Stimulated activated memory B cell treated with anti-CD40 and anti-IgM and Interleukin-4, amounts not matched to agents 10 μg/mL and 1 μg/mL and 100 μg/mL, for 72 hours (primary cell): ENCODE data around the gene COLEC12.
"Not testable (repeated sequence)": the region's sequence is repeated elsewhere in the genome, so short reads cannot be mapped to it uniquely, and the experiment has no call there.

ENCODE experiments used
- ATAC-seq: fragments of 150-1000 bp; cut with Tn5 transposase; 2 replicates; pipeline ENCODE4 v1.10.0; 2021
- H3K27ac Mint-ChIP-seq: one replicate; pipeline ENCODE4 v1.8.0; 2022; ENCODE audit warnings: mild to moderate bottlenecking, mixed read lengths
- H3K27me3 Mint-ChIP-seq: one replicate; pipeline ENCODE4 v1.8.0; 2022; ENCODE audit warnings: mixed read lengths
- H3K36me3 Mint-ChIP-seq: one replicate; pipeline ENCODE4 v1.8.0; 2022; ENCODE audit warnings: mixed read lengths
- H3K4me1 Mint-ChIP-seq: one replicate; pipeline ENCODE4 v1.8.0; 2022; ENCODE audit warnings: mixed read lengths
- H3K4me3 Mint-ChIP-seq: one replicate; pipeline ENCODE4 v1.8.0; 2022; ENCODE audit warnings: mild to moderate bottlenecking, moderate library complexity, mixed read lengths
- H3K9me3 Mint-ChIP-seq: one replicate; pipeline ENCODE4 v1.8.0; 2022; ENCODE audit warnings: mixed read lengths

The COLEC12 gene

GRCh38 chr18:421247-422155, 79.0 kb downstream of the COLEC12 start:
- Mint-ChIP-seq H3K27me3 (no peaks in the 10 kb centered on the region), H3K4me3 (no peak overlapping the region), H3K4me1 (no peaks in the 10 kb centered on the region), H3K36me3 (no peaks in the 10 kb centered on the region), H3K27ac (no peak overlapping the region), H3K9me3 (no peaks in the 10 kb centered on the region)
- no peak for ATAC-seq

GRCh38 chr18:420661-421246, 79.7 kb downstream of the COLEC12 start:
- Mint-ChIP-seq H3K4me3 (no peak overlapping the region), H3K9me3 (no peaks in the 10 kb centered on the region), H3K27ac (no peak overlapping the region), H3K36me3 (no peaks in the 10 kb centered on the region), H3K4me1 (no peaks in the 10 kb centered on the region), H3K27me3 (no peaks in the 10 kb centered on the region)
- ATAC-seq = no peak

GRCh38 chr18:419541-420175, 80.8 kb downstream of the COLEC12 start:
- Mint-ChIP-seq H3K4me1 (no peaks in the 10 kb centered on the region), H3K4me3 (no peak overlapping the region), H3K9me3 (no peaks in the 10 kb centered on the region), H3K36me3 (no peaks in the 10 kb centered on the region), H3K27me3 (no peaks in the 10 kb centered on the region), H3K27ac (no peak overlapping the region)
- ATAC-seq = no peak

- ATAC-seq = no peak
- no peaks in the 10 kb centered on the region for H3K4me1 Mint-ChIP-seq
- H3K27ac Mint-ChIP-seq = no peak overlapping the region
- no peaks in the 10 kb centered on the region for H3K36me3 Mint-ChIP-seq
- H3K9me3 Mint-ChIP-seq = peaks cover 7% of the 10 kb centered on the region
- H3K4me3 Mint-ChIP-seq = no peak overlapping the region
- H3K27me3 Mint-ChIP-seq = no peaks in the 10 kb centered on the region
Measured at GRCh38 chr18:417495-417894, 83.0 kb downstream of the COLEC12 start.

- ATAC-seq = no peak
- H3K4me3 Mint-ChIP-seq = no peak overlapping the region
- peaks cover 7% of the 10 kb centered on the region for H3K9me3 Mint-ChIP-seq
- no peaks in the 10 kb centered on the region for H3K36me3 Mint-ChIP-seq
- no peaks in the 10 kb centered on the region for H3K4me1 Mint-ChIP-seq
- H3K27me3 Mint-ChIP-seq = no peaks in the 10 kb centered on the region
- no peak overlapping the region for H3K27ac Mint-ChIP-seq
Measured at GRCh38 chr18:416930-417329, 83.6 kb downstream of the COLEC12 start.

GRCh38 chr18:415617-416612, 84.6 kb downstream of the COLEC12 start:
- ATAC-seq = no peak
- H3K27ac Mint-ChIP-seq = no peak overlapping the region
- no peaks in the 10 kb centered on the region for H3K36me3 Mint-ChIP-seq
- no peaks in the 10 kb centered on the region for H3K4me1 Mint-ChIP-seq
- H3K4me3 Mint-ChIP-seq = no peak overlapping the region
- H3K9me3 Mint-ChIP-seq = peaks cover 12% of the 10 kb centered on the region
- H3K27me3 Mint-ChIP-seq = no peaks in the 10 kb centered on the region

- no peak overlapping the region for H3K4me3 Mint-ChIP-seq
- no peak overlapping the region for H3K27ac Mint-ChIP-seq
- no peak for ATAC-seq
- H3K27me3 Mint-ChIP-seq = no peaks in the 10 kb centered on the region
- peaks cover 12% of the 10 kb centered on the region for H3K9me3 Mint-ChIP-seq
- H3K36me3 Mint-ChIP-seq = no peaks in the 10 kb centered on the region
- no peaks in the 10 kb centered on the region for H3K4me1 Mint-ChIP-seq
Measured at GRCh38 chr18:415047-415446, 85.5 kb downstream of the COLEC12 start.

- H3K4me3 Mint-ChIP-seq = no peak overlapping the region
- H3K4me1 Mint-ChIP-seq = no peaks in the 10 kb centered on the region
- ATAC-seq = no peak
- no peaks in the 10 kb centered on the region for H3K36me3 Mint-ChIP-seq
- peaks cover 12% of the 10 kb centered on the region for H3K9me3 Mint-ChIP-seq
- H3K27me3 Mint-ChIP-seq = no peaks in the 10 kb centered on the region
- H3K27ac Mint-ChIP-seq = no peak overlapping the region
Measured at GRCh38 chr18:413233-413632, 87.3 kb downstream of the COLEC12 start.

- peaks cover 15% of the 10 kb centered on the region for H3K9me3 Mint-ChIP-seq
- peaks cover 13% of the 10 kb centered on the region for H3K27me3 Mint-ChIP-seq
- H3K4me1 Mint-ChIP-seq = no peaks in the 10 kb centered on the region
- H3K4me3 Mint-ChIP-seq = no peak overlapping the region
- H3K36me3 Mint-ChIP-seq = no peaks in the 10 kb centered on the region
- H3K27ac Mint-ChIP-seq = no peak overlapping the region
- no peak for ATAC-seq
Measured at GRCh38 chr18:410047-410455, 90.5 kb downstream of the COLEC12 start.

GRCh38 chr18:408367-408766, 92.1 kb downstream of the COLEC12 start:
- H3K27me3 Mint-ChIP-seq = peaks cover 13% of the 10 kb centered on the region
- H3K4me1 Mint-ChIP-seq = no peaks in the 10 kb centered on the region
- H3K9me3 Mint-ChIP-seq = peaks cover 15% of the 10 kb centered on the region
- no peaks in the 10 kb centered on the region for H3K36me3 Mint-ChIP-seq
- H3K4me3 Mint-ChIP-seq = no peak overlapping the region
- no peak for ATAC-seq
- no peak overlapping the region for H3K27ac Mint-ChIP-seq

GRCh38 chr18:407626-408224, 92.8 kb downstream of the COLEC12 start:
- peaks cover 13% of the 10 kb centered on the region for H3K27me3 Mint-ChIP-seq
- H3K4me1 Mint-ChIP-seq = no peaks in the 10 kb centered on the region
- H3K9me3 Mint-ChIP-seq = peaks cover 12% of the 10 kb centered on the region
- H3K27ac Mint-ChIP-seq = no peak overlapping the region
- no peak overlapping the region for H3K4me3 Mint-ChIP-seq
- no peaks in the 10 kb centered on the region for H3K36me3 Mint-ChIP-seq
- no peak for ATAC-seq

- H3K27ac Mint-ChIP-seq = no peak overlapping the region
- H3K27me3 Mint-ChIP-seq = peaks cover 13% of the 10 kb centered on the region
- peaks cover 12% of the 10 kb centered on the region for H3K9me3 Mint-ChIP-seq
- H3K4me3 Mint-ChIP-seq = no peak overlapping the region
- H3K4me1 Mint-ChIP-seq = no peaks in the 10 kb centered on the region
- H3K36me3 Mint-ChIP-seq = no peaks in the 10 kb centered on the region
- ATAC-seq = no peak
Measured at GRCh38 chr18:407191-407590, 93.3 kb downstream of the COLEC12 start.

- no peaks in the 10 kb centered on the region for H3K4me1 Mint-ChIP-seq
- H3K36me3 Mint-ChIP-seq = no peaks in the 10 kb centered on the region
- no peak for ATAC-seq
- no peak overlapping the region for H3K4me3 Mint-ChIP-seq
- H3K9me3 Mint-ChIP-seq = peaks cover 9% of the 10 kb centered on the region
- peaks cover 13% of the 10 kb centered on the region for H3K27me3 Mint-ChIP-seq
- H3K27ac Mint-ChIP-seq = no peak overlapping the region
Measured at GRCh38 chr18:406677-407076, 93.8 kb downstream of the COLEC12 start.

- H3K4me1 Mint-ChIP-seq, H3K4me3 Mint-ChIP-seq, ATAC-seq, H3K27ac Mint-ChIP-seq, H3K36me3 Mint-ChIP-seq, H3K9me3 Mint-ChIP-seq: not testable (repeated sequence)
- peaks cover 13% of the 10 kb centered on the region for H3K27me3 Mint-ChIP-seq
Measured at GRCh38 chr18:405006-405405, 95.5 kb downstream of the COLEC12 start.
